Measurements from ENCODE around the gene ZNF853.
"Not testable (repeated sequence)": the region's sequence is repeated elsewhere in the genome, so short reads cannot be mapped to it uniquely, and the experiment has no call there.

Gene ZNF853

GRCh38 chr7:6654842-6655610 is 39.6 kb downstream of the ZNF853 start:
- no peaks in the 10 kb centered on the region; the same call in 1 of the 2 replicates for H3K9me3 ChIP-seq (ENCODE audit: control insufficient read depth, insufficient read depth, low read depth, low read length)
- H3K4me1 ChIP-seq (ENCODE audit: control insufficient read depth, insufficient read depth, low read length) = peaks cover 9% of the 10 kb centered on the region; the same call in 1 of the 2 replicates
- peaks cover 20% of the 10 kb centered on the region; the same call in 1 of the 2 replicates for H3K27me3 ChIP-seq (ENCODE audit: control insufficient read depth, insufficient read depth, low read length)
- peak overlapping the region; percentile 35; the same call in 1 of the 2 replicates for H3K4me3 ChIP-seq (ENCODE audit: low read depth, low read length)
- no peak overlapping the region for H3K9ac ChIP-seq (ENCODE audit: low read length)
- no peak overlapping the region for H3K27ac ChIP-seq (ENCODE audit: low read depth, low read length)
- H3K36me3 ChIP-seq (ENCODE audit: control insufficient read depth, insufficient read depth, low read length) = peaks cover 17% of the 10 kb centered on the region

- no peak overlapping the region for H3K9ac ChIP-seq (ENCODE audit: low read length)
- peaks cover 20% of the 10 kb centered on the region; the same call in 1 of the 2 replicates for H3K27me3 ChIP-seq (ENCODE audit: control insufficient read depth, insufficient read depth, low read length)
- H3K27ac ChIP-seq (ENCODE audit: low read depth, low read length) = no peak overlapping the region
- H3K4me1 ChIP-seq (ENCODE audit: control insufficient read depth, insufficient read depth, low read length) = peaks cover 9% of the 10 kb centered on the region; the same call in 1 of the 2 replicates
- H3K9me3 ChIP-seq (ENCODE audit: control insufficient read depth, insufficient read depth, low read depth, low read length) = no peaks in the 10 kb centered on the region; the same call in 1 of the 2 replicates
- H3K4me3 ChIP-seq (ENCODE audit: low read depth, low read length) = no peak overlapping the region
- peaks cover 15% of the 10 kb centered on the region for H3K36me3 ChIP-seq (ENCODE audit: control insufficient read depth, insufficient read depth, low read length)
Observed at GRCh38 chr7:6655636-6656385, 40.4 kb downstream of the ZNF853 start.

GRCh38 chr7:6656413-6656812 is 41.0 kb downstream of the ZNF853 start:
- Histone ChIP-seq H3K4me3 (ENCODE audit: low read depth, low read length) (no peak overlapping the region), H3K27me3 (ENCODE audit: control insufficient read depth, insufficient read depth, low read length) (peaks cover 20% of the 10 kb centered on the region; the same call in 1 of the 2 replicates), H3K27ac (ENCODE audit: low read depth, low read length) (no peak overlapping the region), H3K4me1 (ENCODE audit: control insufficient read depth, insufficient read depth, low read length) (peaks cover 9% of the 10 kb centered on the region; the same call in 1 of the 2 replicates), H3K36me3 (ENCODE audit: control insufficient read depth, insufficient read depth, low read length) (peaks cover 12% of the 10 kb centered on the region), H3K9me3 (ENCODE audit: control insufficient read depth, insufficient read depth, low read depth, low read length) (no peaks in the 10 kb centered on the region; the same call in 1 of the 2 replicates), H3K9ac (ENCODE audit: low read length) (no peak overlapping the region)

GRCh38 chr7:6658618-6659345 is 43.4 kb downstream of the ZNF853 start:
- Histone ChIP-seq H3K27ac (ENCODE audit: low read depth, low read length) (no peak overlapping the region), H3K36me3 (ENCODE audit: control insufficient read depth, insufficient read depth, low read length) (no peaks in the 10 kb centered on the region), H3K27me3 (ENCODE audit: control insufficient read depth, insufficient read depth, low read length) (peaks cover 20% of the 10 kb centered on the region; the same call in 1 of the 2 replicates), H3K9ac (ENCODE audit: low read length) (no peak overlapping the region), H3K4me3 (ENCODE audit: low read depth, low read length) (no peak overlapping the region), H3K9me3 (ENCODE audit: control insufficient read depth, insufficient read depth, low read depth, low read length) (no peaks in the 10 kb centered on the region), H3K4me1 (ENCODE audit: control insufficient read depth, insufficient read depth, low read length) (peaks cover 9% of the 10 kb centered on the region; the same call in 1 of the 2 replicates)

- H3K4me1 ChIP-seq (ENCODE audit: control insufficient read depth, insufficient read depth, low read length); H3K27ac ChIP-seq (ENCODE audit: low read depth, low read length); H3K27me3 ChIP-seq (ENCODE audit: control insufficient read depth, insufficient read depth, low read length); H3K4me3 ChIP-seq (ENCODE audit: low read depth, low read length); H3K9ac ChIP-seq (ENCODE audit: low read length): not testable (repeated sequence)
- H3K9me3 ChIP-seq (ENCODE audit: control insufficient read depth, insufficient read depth, low read depth, low read length) = peaks cover 66% of the 10 kb centered on the region
- H3K36me3 ChIP-seq (ENCODE audit: control insufficient read depth, insufficient read depth, low read length) = peaks cover 31% of the 10 kb centered on the region
Observed at GRCh38 chr7:6670851-6671250, 55.4 kb downstream of the ZNF853 start.
